ENCODE results near the gene DDX4.
"Not testable (repeated sequence)": the region's sequence is repeated elsewhere in the genome, so short reads cannot be mapped to it uniquely, and the experiment has no call there.

Gene DDX4

GRCh38 chr5:55737793-55738192, at the start of gene DDX4:
DDX4 (plus strand) TSS chr5:55738061; CDS start chr5:55738964, 903 bp downstream.
- DNase-seq (ENCODE audit: low read depth, low spot score): no peak

- peak; percentile 18 for DNase-seq (ENCODE audit: low read depth, low spot score)
These were observed 46.4 kb upstream of the DDX4 start for GRCh38 chr5:55691265-55692105.

- no peak for DNase-seq (ENCODE audit: low read depth, low spot score)
These were observed 45.8 kb upstream of the DDX4 start for GRCh38 chr5:55692106-55692417.

DNA sequence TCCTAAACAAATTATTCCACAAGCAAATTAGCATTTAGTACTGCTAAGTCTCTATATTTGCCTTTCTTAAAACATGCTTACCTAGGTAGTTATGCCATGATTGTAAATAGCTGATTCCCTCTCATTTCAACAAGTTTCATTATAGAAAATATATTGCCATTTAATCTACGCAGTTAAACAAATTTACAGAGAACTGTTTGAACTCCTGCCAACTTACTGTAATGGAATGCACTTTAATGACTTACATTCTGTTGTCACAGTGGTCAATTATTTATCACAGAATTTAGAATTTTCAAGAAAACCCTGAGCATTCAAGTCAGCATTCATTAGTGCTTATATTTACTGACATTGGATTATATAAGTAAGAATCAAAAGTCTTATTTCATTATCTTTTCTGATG, 45.4 kb upstream of the DDX4 start:
- no peak for DNase-seq (ENCODE audit: low read depth, low spot score)

- DNase-seq (ENCODE audit: low read depth, low spot score): peak; percentile 23
These were observed 43.6 kb upstream of the DDX4 start for GRCh38 chr5:55694152-55694830.

DNA sequence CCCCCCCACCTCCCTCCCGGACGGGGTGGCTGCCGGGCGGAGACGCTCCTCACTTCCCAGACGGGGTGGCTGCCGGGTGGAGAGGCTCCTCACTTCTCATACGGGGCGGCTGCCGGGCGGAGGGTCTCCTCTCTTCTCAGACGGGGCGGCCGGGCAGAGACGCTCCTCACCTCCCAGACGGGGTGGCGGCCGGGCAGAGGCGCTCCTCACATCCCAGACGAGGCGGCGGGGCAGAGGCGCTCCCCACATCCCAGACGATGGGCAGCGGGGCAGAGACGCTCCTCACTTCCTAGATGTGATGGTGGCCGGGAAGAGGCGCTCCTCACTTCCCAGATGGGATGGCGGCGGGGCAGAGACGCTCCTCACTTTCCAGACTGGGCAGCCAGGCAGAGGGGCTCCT, 41.2 kb upstream of the DDX4 start:
- DNase-seq (ENCODE audit: low read depth, low spot score): not testable (repeated sequence)

- no peak for DNase-seq (ENCODE audit: low read depth, low spot score)
These were observed 38.7 kb upstream of the DDX4 start for GRCh38 chr5:55699041-55699688.

GRCh38 chr5:55700745-55701144, 37.1 kb upstream of the DDX4 start:
- DNase-seq (ENCODE audit: low read depth, low spot score): no peak

GRCh38 chr5:55701462-55702103, 36.3 kb upstream of the DDX4 start:
- DNase-seq (ENCODE audit: low read depth, low spot score): no peak

DNA sequence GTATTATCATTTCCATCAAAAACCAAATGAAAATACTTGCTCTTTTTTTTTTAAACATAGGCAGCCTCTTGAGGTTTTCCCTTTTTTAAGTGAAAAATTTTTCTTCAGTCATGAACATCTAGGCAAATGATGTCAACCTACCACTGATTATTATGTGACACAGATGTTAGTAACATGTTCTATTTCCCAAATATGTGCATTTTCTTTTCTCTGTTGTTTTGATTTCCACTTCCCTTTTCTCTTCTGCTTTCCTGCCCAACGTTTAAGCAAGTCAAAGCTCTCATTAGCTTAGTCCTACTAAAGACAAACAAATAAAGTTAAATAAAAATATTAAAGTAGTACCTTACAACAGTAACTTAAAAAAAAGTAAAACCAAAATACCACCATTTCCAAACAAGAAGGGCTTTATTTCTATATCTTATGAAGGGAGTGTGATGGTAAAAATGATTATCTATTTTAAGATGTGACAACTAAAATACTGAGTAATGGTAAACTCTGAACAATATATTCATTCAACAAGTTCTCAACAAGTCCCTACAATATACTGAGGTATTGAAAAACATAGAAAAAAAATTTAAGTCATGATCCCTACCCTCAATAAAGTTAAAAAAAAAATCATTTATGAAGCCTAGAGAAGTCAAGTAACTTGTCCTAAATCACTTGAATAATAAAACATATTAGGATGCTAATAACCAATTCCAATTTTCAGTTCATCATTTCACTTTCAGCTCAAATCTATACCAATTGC, 35.1 kb upstream of the DDX4 start:
- DNase-seq (ENCODE audit: low read depth, low spot score): no peak

DNA sequence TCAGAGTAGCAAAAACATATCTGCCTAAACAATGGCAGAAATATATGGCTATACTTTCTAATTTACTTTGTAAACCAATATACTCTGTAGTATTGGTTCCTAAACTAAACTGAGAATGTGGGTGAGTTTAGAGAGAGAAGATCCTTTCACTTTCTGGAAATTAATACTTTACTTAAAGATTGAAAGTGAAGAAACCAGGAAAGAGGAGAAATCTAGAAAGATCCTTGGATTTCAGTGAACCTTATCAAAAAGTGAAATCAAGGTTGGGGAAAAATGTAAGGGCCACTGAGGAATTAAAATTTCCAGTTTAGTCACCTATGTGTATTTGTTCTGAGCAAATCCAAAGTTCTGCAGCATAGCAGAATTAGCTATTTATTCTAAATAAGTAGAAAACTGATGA, 31.6 kb upstream of the DDX4 start:
- DNase-seq (ENCODE audit: low read depth, low spot score): no peak

GRCh38 chr5:55708732-55709131, 29.1 kb upstream of the DDX4 start:
- DNase-seq (ENCODE audit: low read depth, low spot score): no peak

DNA sequence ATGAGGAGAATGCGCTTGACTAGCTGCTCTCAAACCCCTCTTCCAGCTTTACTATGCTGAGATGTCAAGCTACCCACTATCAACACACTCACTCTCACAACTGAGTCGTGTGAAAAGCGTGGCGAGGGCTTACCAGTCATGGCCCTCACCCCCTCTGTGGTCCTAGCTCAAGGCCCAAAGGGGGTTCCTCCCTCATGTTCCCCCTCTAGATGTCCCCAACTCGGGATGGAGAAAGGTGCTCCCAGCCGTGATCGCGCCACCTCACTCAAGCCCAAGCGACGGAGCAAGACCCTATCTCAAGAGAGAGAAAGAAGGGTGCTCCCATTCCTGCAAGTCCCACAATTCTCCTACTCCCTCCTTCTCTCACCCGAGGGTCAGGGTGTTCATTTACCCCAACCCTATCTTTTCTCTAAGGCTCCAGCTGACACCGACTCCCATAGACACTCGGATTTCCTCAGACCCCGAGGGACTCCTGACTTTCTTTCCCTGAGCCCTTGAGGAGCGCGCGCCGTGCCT, 26.3 kb upstream of the DDX4 start:
- DNase-seq (ENCODE audit: low read depth, low spot score): no peak

DNA sequence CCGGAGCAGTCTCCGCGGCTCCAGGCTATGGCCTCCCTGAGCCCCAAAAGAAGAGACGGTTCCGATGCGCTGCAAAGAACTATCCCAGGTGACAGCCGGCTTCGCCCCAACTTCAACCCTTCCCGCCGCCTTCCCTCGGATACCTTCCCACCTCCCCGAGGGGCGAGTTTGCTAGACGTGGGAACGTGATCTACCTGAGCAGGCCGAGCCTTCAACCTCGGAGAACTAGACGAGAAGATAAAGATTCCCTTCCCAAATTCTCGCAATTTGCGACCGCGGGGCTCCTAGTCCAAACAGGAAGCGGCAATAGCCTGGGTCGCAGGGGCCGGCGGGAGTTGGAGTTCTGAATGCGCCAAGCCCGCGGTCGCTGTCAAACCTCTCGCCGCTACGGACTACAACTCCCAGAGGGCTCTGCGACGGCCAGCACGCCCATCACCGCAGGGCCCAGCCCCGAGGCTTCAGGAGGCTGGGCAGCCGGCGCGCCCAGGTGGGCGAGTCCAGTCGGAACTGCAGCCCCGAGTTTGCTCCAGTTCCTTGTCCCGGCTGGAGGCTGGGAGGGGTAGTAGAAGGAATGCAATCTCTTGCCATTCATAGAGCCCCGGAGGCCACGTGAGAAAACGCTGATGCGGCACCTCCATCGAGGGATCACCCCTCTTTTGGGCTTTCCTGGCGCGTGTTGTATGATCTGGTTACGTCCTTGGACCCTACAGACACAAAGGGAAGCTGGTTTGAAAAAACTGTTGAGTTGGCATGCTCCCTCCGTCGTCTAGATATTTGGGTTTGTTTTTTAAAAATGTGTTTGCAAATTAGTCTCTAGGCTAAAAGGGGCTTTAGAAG, 25.6 kb upstream of the DDX4 start, which contains the start of gene SLC38A9:
TSS of gene SLC38A9 (minus strand) at position 302 of the 837 bp plus-strand sequence. CDS start 14,366 bp downstream, outside the sequence.
- DNase-seq (ENCODE audit: low read depth, low spot score): peak; percentile 97

- no peak for DNase-seq (ENCODE audit: low read depth, low spot score)
These were observed 24.0 kb upstream of the DDX4 start for GRCh38 chr5:55713871-55714270.

- DNase-seq (ENCODE audit: low read depth, low spot score): peak; percentile 14
These were observed 23.5 kb upstream of the DDX4 start for GRCh38 chr5:55714339-55714738.

DNA sequence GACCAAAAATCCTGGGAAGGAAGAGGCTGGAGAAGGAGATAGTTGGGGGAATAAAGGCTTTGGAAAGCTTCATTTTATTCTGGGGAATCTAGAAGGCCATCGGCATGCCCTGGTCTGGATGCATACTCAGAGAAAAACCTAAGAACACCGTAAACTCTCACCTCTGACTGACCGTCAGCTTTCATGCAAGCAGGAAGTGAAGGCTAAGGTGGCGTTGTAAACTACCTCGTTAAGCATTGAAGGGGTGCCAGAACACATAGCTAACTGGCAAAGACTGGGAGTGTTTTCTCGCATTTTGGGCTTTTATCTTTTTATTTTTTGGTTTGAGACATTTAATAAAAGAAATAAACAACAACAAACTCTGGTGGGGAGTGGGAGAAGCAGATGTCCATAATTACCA, 23.1 kb upstream of the DDX4 start:
- DNase-seq (ENCODE audit: low read depth, low spot score): no peak

DNA sequence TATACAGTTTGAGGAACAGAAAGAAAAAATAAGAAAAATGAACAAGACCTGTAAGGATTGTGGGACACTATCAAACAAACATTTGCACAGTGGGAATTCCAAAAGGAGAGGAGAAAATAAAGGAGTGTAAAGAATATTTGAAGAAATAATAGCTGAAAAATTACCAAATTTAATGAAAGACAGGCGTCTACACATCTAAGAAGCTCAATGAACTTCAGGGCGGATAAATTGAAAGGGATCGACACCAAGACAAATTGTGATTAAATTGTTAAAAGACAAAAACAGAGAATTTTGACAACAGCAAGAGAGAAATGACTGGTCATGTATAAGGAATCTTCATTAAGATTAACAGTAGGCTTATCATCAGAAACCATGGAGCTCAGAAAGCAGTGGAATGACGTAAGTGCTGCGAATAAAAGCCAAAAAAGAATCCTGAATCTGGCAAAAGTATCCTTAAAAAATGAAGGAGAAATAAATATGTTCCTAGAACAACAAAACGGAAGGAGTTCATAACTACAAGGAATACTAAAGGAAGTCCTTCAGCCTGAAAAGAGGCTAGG, 22.3 kb upstream of the DDX4 start:
- no peak for DNase-seq (ENCODE audit: low read depth, low spot score)

DNA sequence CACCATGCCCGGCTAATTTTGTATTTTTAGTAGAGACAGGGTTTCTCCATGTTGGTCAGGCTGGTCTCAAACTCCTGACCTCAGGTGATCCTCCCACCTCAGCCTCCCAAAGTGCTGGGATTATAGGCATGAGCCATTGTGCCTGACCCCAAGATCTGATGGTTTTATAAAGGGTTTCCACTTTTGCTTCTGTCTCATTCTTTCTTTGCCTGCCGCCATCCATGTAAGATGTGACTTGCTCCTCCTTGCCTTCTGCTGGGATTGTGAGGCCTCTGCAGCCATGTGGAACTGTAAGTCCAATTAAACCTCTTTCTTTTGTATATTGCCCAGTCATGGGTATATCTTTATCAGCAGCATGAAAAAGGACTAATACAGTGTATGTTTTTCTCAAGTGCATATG, 18.8 kb upstream of the DDX4 start:
- DNase-seq (ENCODE audit: low read depth, low spot score): not testable (repeated sequence)

DNA sequence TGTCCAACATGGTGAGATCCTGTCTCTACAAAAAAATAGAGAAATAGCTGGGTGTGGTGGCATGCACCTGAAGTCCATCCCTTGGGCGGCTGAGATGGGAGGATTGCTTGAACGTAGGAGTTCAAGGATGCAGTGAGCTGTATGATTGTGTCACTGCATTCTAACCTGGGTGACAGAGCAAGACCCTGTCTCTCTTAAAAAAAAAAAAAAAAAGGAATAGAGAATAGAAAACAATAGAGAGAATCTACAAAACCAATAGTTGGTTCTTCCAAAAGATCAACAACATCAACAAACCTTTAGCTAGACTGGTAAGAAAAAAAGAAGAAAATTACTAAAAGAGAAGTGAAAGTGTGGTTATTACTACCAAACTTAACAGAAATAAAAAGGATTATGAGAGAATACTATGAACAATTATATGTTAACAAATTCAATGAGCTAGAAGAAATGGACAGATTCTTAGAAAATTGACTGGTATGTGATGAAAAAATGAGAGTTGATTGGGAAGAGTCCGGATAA, 17.6 kb upstream of the DDX4 start:
- no peak for DNase-seq (ENCODE audit: low read depth, low spot score)
